ENCODE data around the gene OVOL2.
"Not testable (repeated sequence)": the region's sequence is repeated elsewhere in the genome, so short reads cannot be mapped to it uniquely, and the experiment has no call there.

The OVOL2 gene

GRCh38 chr20:18057101-18057993 lies at the start of gene OVOL2:
Gene OVOL2 (minus strand): TSS chr20:18057916. CDS start chr20:18057634, 282 bp downstream.
- DNase-seq, result no peak

DNA sequence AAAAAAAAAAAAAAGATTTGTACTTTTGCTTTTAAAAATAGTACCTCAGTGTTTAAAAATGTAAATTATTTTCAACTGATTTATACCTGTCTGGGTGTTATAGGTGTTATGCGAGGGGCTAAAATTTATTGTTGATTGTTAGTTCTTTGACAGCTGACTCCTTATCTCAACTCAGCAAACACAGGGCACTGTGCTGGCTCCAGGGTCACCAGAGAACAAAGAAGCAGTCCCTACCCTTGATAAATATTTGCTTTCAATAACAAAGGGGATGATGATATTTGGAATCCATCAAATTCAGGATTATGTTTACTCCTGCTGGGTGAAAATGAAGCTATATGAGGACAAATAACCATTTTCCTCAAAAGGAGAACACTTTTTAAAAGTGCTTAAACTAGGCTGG lies 45.8 kb upstream of the OVOL2 start:
- no peak for DNase-seq

DNA sequence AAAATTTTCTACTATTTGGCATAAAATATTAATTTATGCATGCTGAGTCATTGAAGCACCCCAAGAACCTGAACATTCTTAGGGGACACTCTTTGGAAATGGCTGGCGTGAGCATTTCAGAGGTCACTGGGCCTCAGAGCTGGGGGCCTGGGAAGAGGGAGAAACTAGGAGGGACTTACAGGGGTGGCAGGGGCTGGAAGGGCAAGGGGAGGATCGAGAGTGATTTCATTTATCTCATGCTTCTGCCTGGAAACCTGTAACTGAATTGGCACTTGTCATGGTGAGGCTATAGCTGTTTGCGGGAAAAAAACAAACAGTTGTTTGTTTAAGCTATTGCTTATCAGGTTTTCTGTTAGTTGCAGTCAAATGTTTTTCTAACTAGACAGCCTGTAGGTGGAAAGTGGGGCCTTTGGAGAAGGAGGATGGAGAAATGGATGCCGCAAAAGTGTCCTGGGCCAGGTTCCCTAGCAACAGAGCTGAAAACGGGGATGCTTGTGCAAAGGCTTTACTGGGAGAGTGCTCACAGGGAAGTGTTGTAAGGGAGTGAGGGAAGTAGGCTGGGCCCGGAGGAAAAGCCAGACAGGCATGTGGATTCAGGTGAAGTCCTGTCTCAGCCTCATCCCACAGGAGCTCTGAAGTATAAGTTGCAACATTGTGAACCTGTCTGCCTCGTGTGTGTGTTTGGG lies 43.6 kb upstream of the OVOL2 start:
- DNase-seq, result no peak

DNA sequence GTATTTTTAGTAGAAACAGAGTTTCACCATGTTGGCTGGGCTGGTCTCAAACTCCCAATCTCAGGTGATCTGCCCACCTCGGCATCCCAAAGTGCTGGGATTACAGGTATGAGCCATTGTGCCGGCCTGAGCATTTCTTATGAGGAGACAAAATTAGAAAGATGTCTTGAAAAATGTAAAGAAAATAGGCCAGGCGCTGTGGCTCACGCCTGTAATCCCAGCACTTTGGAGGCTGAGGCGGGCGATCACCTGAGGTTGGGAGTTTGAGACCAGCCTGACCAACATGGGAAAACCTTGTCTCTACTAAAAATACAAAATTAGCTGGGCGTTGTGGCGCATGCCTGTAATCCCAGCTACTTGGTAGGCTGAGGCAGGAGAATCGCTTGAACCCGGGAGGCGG lies 42.9 kb upstream of the OVOL2 start:
- DNase-seq, result not testable (repeated sequence)

GRCh38 chr20:18094191-18094590 lies 36.5 kb upstream of the OVOL2 start:
- DNase-seq, result no peak

- DNase-seq, result no peak
These were observed 35.7 kb upstream of the OVOL2 start for GRCh38 chr20:18093388-18093787.

DNA sequence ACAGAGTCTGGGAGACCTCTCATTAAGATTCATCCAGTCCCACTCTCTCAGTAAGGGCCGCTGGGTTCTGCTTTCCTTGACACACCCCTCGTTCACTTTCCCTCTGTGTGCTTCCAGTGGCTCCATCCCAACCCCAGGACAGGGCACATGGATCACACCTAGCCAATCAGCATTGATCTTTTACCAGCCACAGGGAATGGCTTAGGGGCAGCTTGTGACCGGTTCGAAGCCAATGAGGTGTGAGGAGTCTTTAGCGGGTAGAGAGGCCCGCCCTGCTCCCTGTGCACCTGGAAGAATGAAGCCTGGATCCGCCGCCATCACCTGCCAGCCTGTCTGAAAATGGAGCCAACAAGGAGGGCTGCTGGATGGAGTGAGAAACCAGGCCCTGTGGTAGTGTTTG lies 35.2 kb upstream of the OVOL2 start:
- DNase-seq, result no peak

DNA sequence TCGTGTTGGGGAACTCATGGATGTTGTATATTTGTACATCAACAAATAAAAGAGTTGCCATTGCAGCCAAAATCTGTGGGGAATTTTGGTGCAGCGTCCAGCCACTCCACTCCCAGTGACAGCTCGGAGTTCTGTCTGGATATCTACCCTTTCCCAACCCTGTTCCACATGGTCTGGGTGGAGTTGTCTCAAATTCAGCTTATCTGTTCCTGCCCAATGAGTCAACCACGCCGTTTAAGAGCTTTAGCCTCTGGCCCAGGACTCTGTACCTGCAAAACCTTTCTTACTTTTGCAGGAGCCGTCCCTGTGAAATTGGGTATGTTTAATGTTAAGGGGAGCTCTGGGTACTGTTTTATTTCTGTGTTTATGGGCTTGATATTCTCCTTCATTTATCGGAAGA lies 33.9 kb upstream of the OVOL2 start:
- no peak for DNase-seq

- no peak for DNase-seq
These were observed 32.8 kb upstream of the OVOL2 start for GRCh38 chr20:18090477-18090876.

GRCh38 chr20:18090044-18090443 lies 32.3 kb upstream of the OVOL2 start:
- no peak for DNase-seq

GRCh38 chr20:18088841-18089240 lies 31.1 kb upstream of the OVOL2 start:
- not testable (repeated sequence) for DNase-seq

DNA sequence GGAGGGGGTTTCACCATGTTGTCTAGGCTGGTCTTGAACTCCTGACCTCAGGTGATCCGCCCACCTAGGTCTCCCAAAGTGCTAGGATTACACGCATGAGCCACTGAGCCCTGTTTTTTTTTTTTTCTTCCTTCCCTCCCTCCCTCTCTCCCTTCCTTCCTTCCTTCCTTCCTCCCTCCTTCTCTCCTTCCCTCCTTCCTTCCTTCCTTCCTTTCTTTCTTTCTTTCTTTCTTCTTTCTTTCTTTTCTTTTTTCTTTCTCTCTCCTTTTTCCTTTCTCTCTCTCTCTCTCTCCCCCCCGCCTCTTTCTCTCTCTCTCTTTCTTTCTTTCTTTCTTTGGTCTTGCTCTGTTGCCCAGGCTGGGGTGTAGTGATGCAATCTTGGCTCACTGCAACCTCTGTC lies 30.6 kb upstream of the OVOL2 start:
- not testable (repeated sequence) for DNase-seq

DNA sequence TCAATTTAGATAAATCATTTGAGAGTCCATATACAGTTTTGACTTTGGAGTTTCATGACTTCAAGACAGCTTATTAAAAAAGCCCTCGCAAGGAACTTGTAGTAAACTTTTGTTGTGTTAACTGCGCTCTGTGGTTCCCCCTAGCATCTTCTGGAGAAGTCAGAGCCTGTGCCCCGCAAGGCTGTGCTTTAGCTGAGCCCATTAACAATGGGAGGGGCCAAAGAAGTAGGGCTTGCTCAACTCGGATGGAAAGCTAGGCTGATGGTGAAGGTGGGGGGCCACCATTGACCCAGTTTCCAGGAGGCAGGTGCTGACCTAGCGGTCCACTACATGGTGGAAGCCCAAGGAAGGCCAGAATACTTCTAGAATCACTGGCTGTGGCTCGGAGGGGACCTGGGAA lies 29.3 kb upstream of the OVOL2 start:
- DNase-seq, result no peak

DNA sequence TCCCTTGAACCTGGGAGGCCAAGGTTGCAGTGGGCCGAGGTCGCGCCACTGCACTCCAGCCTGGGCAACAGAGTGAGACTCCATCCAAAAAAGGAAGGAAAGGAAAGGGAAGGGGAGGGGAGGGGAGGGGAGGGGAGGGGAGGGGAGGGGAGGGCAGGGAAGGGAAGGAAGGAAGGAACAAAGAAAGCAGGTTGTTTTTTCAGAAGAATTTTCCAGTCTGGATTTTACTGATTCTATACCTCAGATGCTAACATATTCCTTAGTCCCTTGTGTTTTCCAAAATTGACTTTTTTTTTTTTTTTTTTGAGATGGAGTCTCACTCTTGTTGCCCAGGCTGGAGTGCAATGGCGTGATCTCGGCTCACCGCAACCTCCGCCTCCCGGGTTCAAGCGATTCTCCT lies 23.1 kb upstream of the OVOL2 start:
- DNase-seq, result not testable (repeated sequence)

- no peak for DNase-seq
These were observed 22.1 kb upstream of the OVOL2 start for GRCh38 chr20:18079756-18080353.

- DNase-seq, result no peak
These were observed 19.4 kb upstream of the OVOL2 start for GRCh38 chr20:18077157-18077556.

GRCh38 chr20:18072532-18072931 lies 14.8 kb upstream of the OVOL2 start:
- DNase-seq, result no peak

- DNase-seq, result no peak
These were observed 9.0 kb upstream of the OVOL2 start for GRCh38 chr20:18066421-18067333.

GRCh38 chr20:18063676-18064075 lies 6.0 kb upstream of the OVOL2 start:
- DNase-seq, result no peak

- DNase-seq, result no peak
These were observed 1.9 kb upstream of the OVOL2 start for GRCh38 chr20:18059603-18060002.

DNA sequence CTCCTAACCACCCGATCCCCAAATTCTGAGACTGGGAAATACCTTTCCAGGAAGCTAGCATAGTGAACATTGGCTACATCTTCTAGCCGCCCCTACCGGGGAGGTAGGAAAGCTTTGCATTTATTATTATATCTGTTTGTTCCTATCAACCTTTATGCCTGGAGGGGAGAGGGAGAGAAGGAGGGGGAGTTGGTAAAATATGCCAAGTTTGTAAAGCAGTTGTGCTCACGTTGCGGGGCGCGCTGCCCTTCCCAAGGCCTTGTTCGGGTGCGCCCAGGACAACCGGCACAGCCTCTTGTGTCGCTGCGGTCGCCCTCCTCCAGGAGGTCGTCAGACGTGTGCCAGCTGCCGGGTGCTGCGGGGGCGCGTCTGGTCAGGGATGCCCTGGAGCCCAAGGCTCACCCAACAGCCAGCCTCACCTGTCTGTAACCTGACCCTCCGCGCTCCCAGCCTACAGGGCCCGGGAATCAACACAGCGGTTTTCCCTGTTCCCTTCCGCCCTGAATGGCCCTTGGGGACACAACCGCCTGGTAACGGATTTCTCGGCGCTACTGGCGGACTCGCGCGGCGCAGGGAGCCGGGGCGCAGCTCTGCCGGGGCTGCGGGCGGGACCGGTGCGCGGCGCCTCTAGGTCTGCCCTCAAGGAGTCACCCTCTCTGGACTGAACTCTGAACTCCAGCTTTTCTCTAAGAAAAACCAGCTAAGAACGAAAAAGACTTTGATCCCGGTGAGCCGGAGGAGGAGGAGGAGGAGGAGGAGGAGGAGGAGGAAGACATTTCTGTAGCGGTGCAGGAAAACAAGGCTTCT lies 1.1 kb upstream of the OVOL2 start:
- no peak for DNase-seq

- no peak for DNase-seq
These were observed 256 bp upstream of the OVOL2 start for GRCh38 chr20:18057994-18058349.

Measured in kidney glomerular epithelial cell (primary cell).